ENCODE data around the gene CKAP2. TPM values are rescaled to one million over a fixed set of nuclear protein-coding genes. Genes with fewer than 3 reads are reported as not detected.

CKAP2 gene
- total RNA-seq (2021; ENCODE audit: unreplicated experiment) = 80.2 TPM
- polyA plus RNA-seq (2012) = 25.4 and 38.7 TPM in 2 replicates
- Bru-seq, nascent RNA = percentile 94 among the genes with signal in this experiment
- BruChase-seq, experiment 1, labeled RNA remaining after a 6-hour chase = percentile 93 among the genes with signal in this experiment
- BruChase-seq, experiment 2, labeled RNA remaining after a 2-hour chase = percentile 96 among the genes with signal in this experiment
- long read RNA-seq, transcript CKAP2-201 (9 exons, 3,375 nt) = major isoform, 47 of 117 reads
- long read RNA-seq, transcript CKAP2-203 (9 exons, 3,629 nt) = minor isoform, 20 of 117 reads
- long read RNA-seq, partial matches to known transcripts = 38 of 117 reads
- long read RNA-seq, other reads (novel, unspliced or antisense) = 8 of 117 reads

- CTCF ChIA-PET = no interaction called here
- RAD21 ChIA-PET (ENCODE audit: low non-redundant PET in 1 of 2, low total read pairs in 2 of 2, uncharacterized antibody in 2 of 2, unreplicated experiment in 2 of 2) = no interaction called here
- peaks cover 13 to 31% of the 10 kb centered on the region in 2 experiments for H3K4me1 ChIP-seq (ENCODE audit: control insufficient read depth in 1 of 2, insufficient read depth in 2 of 2, low read length in 2 of 2)
- TSS peak; percentile 92 for BruUV-seq (replicated peaks)
- H3K27ac ChIP-seq (ENCODE audit: low read depth, low read length) = peak within 1 kb of the TSS; percentile 93
- intact Hi-C loops (cut with micrococcal nuclease) = loop anchor here (2.0 to 10.0 kb wide), 4 partner anchors 106 to 653 kb away; partner anchors contain the start of genes ALG11, ATP7B, DHRS12 and NEK3
- no peaks in the 10 kb centered on the region for H3K9me3 ChIP-seq (ENCODE audit: control insufficient read depth in 1 of 2, insufficient read depth in 1 of 2, low read depth in 1 of 2, low read length in 2 of 2)
- no peaks in the 10 kb centered on the region for H4K20me1 ChIP-seq (ENCODE audit: insufficient read depth)
- peaks cover 9 to 19% of the 10 kb centered on the region in 2 experiments; a peak in 3 of 4 replicates for H3K36me3 ChIP-seq (ENCODE audit: control insufficient read depth in 1 of 2, insufficient read depth in 2 of 2, low read length in 2 of 2)
- no peaks in the 10 kb centered on the region for H3K9me2 ChIP-seq (ENCODE audit: insufficient read depth)
- peak; percentile 89 for DNase-seq (ENCODE audit: low read depth, low spot score)
- H3K27me3 ChIP-seq (ENCODE audit: insufficient read depth, low read length) = no peaks in the 10 kb centered on the region
- H3K79me2 ChIP-seq (ENCODE audit: insufficient read depth, low read length) = peaks cover 47% of the 10 kb centered on the region
- peak within 1 kb of the TSS; percentile 99 for H3K4me2 ChIP-seq (ENCODE audit: low read length)
- peak within 1 kb of the TSS; percentile 73 to 85 for H3K4me3 ChIP-seq (replicated peaks in 1 of 2; ENCODE audit: low read depth in 1 of 2, low read length in 2 of 2)
- TF ChIP-seq POLR2AphosphoS5 (IDR thresholded peaks at IDR 0.05; ENCODE audit: low read depth, low read length) (peak; percentile 76), ZFX (IDR thresholded peaks at IDR 0.05) (peak; percentile 77; the same call in 1 of the 2 replicates), POLR2A (IDR thresholded peaks at IDR 0.05; ENCODE audit: borderline replicate concordance, extremely low read depth, insufficient read depth, insufficient read length) (peak; percentile 57), TCF7L2 (IDR thresholded peaks at IDR 0.05; ENCODE audit: borderline replicate concordance, extremely low read depth, insufficient read depth, insufficient read length) (no peak), MAX (IDR thresholded peaks at IDR 0.05) (no peak), ZBTB33 (IDR thresholded peaks at IDR 0.05; ENCODE audit: extremely low read depth, insufficient replicate concordance, low read length) (peak; percentile 16)
- ATAC-seq = peak; percentile 88
- POLR2A ChIA-PET = no interaction called here
- peak within 1 kb of the TSS; percentile 89 for H3K9ac ChIP-seq (ENCODE audit: low read length)
- H2AFZ ChIP-seq (ENCODE audit: low read depth, low read length, poor library complexity, severe bottlenecking) = peak within 1 kb of the TSS; percentile 90
These were observed at the start of gene CKAP2 for GRCh38 chr13:52454820-52455676. Gene CKAP2, plus strand, starts transcription at chr13:52455478. Its CDS starts 79 bp downstream, at chr13:52455557.
